GM10847 (cell line): ENCODE measurements around the gene LIG3.

Experiments used
- POLR2A ChIP-seq: IDR thresholded peaks from 2 replicates; pipeline ENCODE4 v1.6.1; 2011; ENCODE audit not compliant: insufficient read length; ENCODE audit errors: extremely low read depth

The LIG3 gene

DNA sequence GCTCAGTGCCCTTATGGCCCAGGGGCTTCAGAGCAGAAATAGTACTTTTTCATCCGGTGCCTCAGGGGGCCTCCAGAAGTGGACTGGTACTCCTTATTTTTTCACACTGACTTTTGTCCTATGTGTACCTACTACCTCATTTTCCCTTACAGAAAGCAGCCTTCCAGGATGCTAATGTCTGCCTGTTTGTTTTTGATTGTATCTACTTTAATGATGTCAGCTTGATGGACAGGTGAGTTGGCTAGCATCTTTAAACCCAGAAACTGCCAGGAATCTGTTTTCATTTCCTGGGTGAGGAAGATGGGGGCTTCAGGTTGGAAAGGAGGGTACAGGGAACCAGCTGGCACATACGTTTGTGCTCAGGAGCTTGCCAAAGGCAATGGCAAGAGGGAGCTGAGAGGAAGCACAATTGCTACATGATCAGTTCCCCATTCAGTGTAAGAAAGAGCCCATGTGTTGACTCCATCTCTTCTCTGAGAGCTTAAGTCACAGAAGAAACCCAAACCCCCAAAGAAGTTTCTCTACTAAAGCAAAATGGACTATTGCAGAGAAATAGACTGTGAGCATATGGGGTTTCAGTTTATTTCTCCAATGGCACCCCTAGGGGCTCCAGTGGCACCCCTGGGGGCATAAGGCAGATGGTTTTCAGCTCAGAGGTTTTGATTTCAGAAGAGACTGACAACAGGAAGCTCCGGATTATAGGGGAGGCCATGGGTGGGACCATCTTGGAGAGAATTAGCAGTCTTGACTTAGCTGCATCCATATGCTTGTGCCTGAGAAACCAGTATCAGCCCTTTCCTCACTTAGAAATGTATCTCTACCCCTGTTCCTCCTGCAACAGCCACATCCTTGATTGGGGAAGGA is 16.3 kb downstream of the LIG3 start:
- no peak for TF ChIP-seq POLR2A

DNA sequence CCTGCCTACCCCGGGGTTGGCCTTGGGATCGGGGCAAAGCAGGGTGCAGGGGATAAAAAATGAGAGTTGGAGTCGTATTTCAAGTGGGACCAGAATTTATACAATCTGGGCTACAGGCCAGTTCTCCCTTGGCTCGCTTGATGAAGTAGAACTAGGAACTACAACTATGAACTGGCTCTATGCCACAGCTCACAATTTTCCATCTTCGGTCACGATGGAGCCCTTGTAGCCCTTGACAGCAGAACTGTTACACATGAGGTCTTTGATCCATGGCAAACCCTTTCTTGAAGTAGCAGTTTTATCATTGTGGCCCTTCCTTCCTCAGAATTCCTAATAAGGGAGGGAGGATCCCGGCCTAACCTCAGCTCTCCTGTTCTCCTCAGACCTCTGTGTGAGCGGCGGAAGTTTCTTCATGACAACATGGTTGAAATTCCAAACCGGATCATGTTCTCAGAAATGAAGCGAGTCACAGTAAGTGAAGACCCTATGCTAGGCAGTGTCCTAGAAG is 17.1 kb downstream of the LIG3 start:
- TF ChIP-seq POLR2A = no peak

DNA sequence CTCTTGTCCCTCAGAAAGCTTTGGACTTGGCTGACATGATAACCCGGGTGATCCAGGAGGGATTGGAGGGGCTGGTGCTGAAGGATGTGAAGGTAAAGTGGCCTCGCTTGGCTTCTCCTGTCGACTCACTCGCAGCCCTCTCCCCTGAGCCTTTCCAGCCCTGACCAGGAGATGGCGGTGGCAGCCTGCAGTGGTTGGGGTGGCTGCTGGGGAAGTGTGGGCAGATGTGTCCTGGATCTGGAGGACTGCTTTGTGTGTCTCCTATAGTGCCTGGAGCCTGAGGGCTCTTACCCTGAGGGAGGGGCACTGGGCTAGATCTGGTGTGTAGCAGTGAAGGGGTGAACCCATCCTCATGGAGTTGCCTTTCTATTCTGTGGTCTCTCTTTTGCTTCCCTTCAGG is 17.9 kb downstream of the LIG3 start:
- no peak for TF ChIP-seq POLR2A

DNA sequence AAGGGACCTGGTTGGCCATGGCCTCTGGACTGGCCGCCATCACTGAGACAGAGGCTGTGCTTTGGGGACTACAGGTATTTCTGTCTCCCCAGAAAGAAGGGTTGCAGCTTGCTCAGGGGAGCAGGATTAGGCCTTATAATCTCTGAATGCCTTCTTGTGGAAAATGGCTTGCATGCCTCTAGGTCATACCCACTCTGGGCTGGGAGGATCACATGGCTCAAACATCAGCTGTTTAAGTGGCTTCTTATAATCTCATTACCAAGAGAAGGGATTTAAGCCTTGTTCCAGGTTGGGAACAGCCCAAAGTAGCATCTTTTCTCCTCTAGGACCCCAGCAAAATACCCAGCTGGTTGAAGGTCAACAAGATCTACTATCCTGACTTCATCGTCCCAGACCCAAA is 19.1 kb downstream of the LIG3 start:
- no peak for TF ChIP-seq POLR2A

DNA sequence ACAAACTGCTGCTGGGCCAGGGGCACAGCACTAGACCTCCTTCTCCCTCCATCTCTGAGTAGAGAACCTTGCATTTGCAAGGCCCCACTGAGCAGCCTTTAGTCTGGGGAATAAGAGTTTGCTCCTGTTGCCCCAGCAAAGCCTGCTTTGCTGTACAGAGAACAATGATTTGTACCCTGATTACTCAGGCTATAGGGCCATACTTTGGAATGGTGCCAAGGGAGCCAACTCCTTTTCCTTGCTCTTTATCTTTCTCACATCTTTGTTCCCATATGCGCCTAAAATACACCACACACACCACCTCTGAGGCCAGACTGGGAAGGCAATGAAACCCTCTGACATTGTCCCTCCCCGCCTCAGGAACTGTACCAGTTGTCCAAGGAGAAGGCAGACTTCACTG is 21.2 kb downstream of the LIG3 start:
- TF ChIP-seq POLR2A = no peak

DNA sequence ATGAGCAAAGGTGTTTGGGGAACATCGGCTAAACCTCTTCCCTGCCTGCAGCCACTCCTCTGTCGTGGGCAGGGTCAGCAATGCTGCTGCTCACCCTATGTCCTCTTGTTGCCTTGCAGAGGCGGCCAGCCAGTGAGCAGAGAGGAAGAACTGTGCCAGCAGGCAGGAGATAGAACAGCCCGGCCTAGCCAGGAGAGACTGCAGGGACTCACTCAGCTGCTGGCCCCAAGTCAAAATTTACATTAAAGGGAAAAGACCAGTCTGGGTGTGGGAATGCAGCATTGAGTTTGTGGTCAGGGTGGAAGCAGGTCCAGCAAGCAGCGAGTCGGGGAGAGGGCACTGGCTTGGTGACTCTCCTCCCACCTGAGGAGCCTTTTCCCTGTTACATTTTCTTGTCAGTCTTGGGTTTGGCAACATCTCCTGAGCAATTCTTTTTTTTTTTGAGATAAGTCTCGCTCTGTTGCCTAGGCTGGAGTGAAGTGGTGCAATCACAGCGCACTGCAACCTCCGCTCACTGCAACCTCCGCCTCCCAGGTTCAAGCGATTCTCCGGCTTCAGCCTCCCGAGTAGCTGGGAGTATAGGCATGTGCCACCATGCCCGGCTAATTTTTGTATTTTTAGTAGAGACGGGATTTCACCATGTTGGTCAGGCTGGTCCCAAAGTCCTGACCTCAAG is 22.7 kb downstream of the LIG3 start:
- TF ChIP-seq POLR2A = no peak

DNA sequence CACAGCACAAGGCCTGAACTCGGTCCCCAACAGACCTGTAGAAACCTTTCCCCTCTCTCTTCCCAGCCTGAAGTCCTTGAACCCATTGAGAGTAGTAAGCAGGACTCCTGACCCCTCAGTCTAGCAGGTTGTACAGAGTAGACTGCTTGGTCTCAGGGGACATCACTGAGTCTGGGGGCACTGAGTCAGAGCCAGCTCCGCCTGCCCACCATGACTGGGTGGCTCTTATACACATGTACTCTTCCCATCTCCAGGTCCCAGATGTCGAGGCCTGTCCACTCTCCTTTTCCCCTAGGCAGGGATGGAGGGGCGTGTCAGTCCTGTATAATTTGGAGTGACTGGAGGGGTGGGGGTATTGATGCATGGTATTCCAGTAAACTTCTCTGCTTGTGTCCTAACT is 23.5 kb downstream of the LIG3 start:
- TF ChIP-seq POLR2A = no peak

DNA sequence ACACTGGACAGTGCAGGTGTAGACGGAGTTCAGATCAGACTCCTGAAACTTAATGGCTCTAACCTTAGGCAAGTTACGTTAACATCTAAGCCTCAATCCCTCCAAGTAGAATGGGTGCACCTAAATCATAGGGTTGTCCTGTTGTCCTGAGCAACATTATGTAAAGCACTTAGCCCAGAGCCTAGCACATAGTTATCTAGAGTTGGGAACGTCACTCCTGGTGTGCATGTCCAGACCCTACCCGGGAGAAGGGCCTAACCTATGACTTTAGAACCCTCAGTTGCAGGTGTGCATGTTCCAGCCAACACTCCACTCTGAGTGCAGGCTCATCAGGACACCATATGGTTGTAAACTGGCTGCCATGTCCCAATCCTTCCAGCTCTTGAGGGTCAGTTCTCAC is 26.0 kb downstream of the LIG3 start:
- no peak for TF ChIP-seq POLR2A

DNA sequence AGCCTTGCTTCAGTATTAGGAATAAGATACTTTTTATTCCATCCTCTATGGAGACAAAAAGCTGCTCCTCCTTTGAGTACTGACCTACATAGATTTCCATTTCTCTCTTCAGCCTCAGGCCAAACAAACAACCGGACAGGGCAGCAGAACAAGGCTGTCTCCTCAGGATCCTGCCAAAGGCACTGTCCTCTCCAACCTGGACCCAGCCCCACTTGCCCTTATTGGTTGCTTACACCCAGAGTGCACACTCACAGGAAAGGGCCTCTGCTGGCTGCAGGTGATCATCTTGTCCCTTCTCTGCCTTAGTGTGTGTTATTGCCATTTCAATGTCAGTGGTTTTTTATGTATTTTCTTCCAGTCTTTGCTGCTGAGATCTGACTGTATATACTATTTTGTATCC is 26.6 kb downstream of the LIG3 start:
- no peak for TF ChIP-seq POLR2A

DNA sequence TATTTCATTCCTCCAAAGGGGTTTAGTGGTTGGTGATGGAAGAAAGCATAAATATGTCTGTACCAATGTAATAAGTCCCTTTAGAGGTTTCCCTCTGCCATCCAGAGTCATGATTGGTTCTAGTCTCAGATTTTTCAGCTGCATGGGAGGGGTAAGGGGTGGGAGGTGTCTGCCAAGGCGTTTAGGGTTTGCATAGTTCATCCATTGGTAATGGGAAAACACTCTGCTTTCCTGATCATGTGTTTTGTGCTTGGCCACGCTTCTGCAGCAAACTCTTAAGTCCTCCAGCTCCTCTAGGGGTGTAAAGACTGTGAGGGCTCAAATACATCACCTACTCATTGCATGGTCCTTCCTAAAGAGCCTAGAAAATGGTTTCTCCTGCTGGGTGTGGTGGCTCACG is 29.8 kb downstream of the LIG3 start:
- TF ChIP-seq POLR2A = no peak

DNA sequence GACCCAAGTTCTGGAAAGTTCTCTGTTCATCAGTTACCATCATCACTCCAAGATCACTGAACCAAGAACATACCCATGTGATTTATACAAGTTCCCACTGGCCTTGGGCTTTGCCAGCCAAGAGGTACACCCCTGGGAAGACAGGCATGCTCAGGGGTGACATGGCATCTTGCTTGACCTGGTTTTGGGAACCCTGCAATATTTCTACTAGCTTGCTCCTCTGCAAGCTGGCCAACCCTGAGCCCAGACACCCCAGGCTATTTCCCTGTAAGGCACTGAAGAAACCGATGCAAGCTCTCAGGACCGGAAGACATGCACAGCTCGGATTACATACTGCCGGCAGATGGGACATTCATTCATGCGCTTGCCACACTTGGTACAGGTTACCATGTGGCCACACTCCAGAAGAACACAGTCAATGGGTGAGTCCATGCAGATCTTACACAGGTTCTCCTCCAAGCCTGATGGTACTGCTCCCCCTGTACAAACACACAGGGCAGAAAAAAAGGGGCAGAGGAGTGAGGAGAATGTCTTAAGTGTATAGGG is 31.4 kb downstream of the LIG3 start:
- TF ChIP-seq POLR2A = no peak

DNA sequence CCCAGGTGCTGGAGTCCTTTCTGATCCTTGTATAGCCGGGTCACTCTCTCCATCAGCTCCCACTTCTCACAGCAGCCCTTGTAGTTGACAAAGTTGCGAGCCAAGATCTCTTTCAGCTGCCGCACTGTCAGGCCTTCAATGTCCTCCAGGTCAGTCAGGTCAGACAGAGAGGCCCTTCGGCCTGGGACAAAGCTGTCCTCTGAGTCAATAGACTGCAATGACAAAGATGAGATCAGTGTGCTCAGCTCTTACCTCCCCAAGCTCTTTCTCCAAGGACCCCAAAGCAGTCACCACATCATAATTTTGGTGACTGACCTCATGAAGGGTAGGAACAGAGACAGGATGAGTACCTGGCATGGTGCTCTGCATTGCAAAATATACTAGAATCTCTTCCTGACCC is 36.1 kb downstream of the LIG3 start:
- TF ChIP-seq POLR2A = no peak

DNA sequence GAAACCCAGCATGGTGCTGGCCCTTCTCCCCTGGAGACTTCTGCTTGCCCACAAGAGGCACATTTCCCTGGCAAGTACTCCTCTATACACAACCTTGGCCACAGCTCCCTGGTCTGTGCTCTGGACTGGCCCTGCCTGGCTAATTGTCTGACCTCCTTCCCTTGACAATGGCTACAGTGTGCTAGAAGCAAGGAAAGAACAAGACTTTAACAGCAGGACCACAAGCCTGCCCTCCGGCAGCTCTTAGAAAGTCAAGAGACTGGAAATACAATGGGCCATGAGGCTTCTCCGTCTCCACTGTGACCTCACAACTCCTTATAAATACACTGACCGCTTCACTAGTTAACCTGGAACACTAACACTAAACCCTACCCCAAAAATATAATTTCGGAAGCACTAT is 36.7 kb downstream of the LIG3 start:
- TF ChIP-seq POLR2A = no peak

DNA sequence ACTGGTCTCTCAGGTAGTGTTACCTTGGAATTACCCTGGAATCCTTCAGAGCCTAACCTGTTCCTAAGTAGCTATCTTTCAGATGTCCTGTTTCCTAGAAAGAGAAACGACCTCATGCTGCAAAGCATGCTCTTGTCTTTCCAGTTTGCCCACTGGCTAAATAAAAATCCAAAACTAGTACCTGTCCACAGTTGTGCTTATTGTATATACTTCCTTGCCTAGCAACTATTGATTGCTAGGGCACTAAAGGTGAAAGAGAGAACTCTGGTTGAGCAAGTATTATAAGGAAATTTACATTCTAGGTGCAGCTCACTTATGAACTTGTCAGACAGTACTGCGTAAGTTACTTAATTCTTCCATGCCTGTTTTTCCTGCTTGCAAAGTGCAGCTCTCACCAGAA is 38.5 kb downstream of the LIG3 start:
- TF ChIP-seq POLR2A = no peak

DNA sequence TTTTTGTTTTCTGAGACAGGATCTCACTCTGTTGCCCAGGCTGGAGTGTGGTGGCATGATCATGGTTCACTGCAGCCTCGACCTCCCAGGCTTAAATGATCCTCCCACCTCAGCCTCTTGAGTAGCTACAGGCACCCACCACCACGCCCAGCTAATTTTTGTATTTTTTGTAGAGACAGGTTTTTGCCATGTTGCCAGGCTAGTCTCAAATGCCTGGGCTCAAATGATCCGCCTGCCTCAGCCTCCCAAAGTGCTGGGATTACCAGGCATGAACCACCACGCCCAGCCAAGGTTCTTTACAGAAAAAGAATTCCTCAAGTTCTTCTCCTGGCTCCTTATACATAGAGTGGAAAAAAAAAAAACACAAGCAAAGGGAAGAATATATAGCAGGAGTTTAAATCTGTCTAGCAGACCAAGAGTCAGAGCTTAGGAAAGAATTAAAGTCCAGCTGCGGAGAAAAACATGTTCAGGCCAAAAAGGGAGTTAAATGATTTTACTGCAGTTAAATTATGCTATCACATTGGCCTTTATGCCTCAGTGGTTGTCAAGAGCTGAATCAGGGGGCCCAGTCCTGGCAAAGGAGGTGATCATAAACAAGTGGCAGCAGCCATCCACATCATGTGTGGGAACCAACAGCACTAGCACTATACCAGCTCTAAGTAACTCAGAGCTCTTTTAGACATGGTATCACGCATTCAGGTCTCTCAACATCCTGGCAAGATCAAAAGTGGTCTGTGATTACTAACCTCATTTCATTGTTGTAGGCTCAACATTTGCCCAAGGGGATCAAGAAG is 39.3 kb downstream of the LIG3 start:
- TF ChIP-seq POLR2A = no peak
